Erythroblast (primary cell): ENCODE measurements around the gene ALKAL2.

Source experiments
- GATA1 ChIP-seq: IDR thresholded peaks from 2 replicates; pipeline ENCODE4 v1.6.1; 2011; ENCODE audit warnings: low read depth, mild to moderate bottlenecking, control low read depth, low read length, moderate library complexity
- POLR2A ChIP-seq: IDR thresholded peaks from 2 replicates; pipeline ENCODE4 v1.6.1; 2011; ENCODE audit warnings: mild to moderate bottlenecking, low read length

DNA sequence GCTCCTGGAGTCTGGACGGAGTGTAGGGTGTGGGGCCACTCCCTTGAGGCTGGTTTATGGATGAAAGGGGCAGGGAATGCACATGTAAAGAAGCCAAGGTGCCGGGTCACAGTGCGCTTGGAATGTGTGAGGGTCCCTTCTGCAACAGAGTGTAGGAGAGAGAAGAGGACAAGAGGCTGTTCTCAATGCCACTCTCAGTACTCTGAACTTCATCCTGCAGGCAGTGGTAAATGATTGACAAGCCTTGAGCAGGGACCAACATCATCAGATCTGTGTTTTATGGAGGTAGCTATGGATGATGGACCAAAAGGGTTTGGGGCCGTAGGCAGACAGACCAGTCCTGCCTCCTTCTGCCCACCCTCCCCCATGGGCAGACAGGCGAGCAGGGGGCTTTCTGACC, 7.2 kb upstream of the ALKAL2 start:
- no peak for TF ChIP-seq POLR2A
- no peak for TF ChIP-seq GATA1
